HL-60 (cell line): ENCODE data around the gene GABPB1.
"Not testable (repeated sequence)": the region's sequence is repeated elsewhere in the genome, so short reads cannot be mapped to it uniquely, and the experiment has no call there.

Source experiments
- POLR2AphosphoS5 ChIP-seq: IDR thresholded peaks from 2 replicates; pipeline ENCODE4 v1.6.1; 2012; ENCODE audit warnings: low read depth
- SPI1 ChIP-seq: IDR thresholded peaks from 2 replicates; pipeline ENCODE4 v1.6.1; 2012; ENCODE audit warnings: low read depth, mild to moderate bottlenecking, borderline replicate concordance
- TF ChIP-seq, protein P1 (sequence below): IDR thresholded peaks from one replicate; pipeline ENCODE4 v1.5.1; 2011; ENCODE audit warnings: low read length, control low read depth, inconsistent platforms; ENCODE audit not compliant: insufficient read depth
- TF ChIP-seq, protein P2 (sequence below): IDR thresholded peaks from 2 replicates; pipeline ENCODE4 v1.6.1; 2012; ENCODE audit warnings: low read depth; ENCODE audit not compliant: insufficient replicate concordance

DNA sequence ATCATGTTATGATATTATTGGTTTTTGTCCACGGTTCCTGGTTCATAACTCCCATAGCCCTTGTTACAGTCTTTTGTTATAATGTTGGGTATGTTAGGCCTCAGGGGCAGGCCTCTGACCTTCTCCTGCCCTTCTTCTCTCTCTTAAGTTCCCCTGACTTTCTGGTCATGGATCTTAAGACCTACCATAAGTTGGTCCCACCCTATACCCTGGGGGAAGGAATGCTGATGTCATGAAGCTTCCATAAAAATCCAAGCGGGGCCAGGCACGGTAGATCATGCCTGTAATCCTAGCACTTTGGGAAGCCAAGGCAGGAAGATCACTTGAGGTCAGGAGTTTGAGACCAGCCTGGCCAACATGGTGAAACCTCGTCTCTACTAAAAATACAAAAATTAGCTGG, 36.6 kb upstream of the GABPB1 start:
- TF ChIP-seq SPI1, POLR2AphosphoS5: not testable (repeated sequence)
- TF ChIP-seq, protein P1, sequence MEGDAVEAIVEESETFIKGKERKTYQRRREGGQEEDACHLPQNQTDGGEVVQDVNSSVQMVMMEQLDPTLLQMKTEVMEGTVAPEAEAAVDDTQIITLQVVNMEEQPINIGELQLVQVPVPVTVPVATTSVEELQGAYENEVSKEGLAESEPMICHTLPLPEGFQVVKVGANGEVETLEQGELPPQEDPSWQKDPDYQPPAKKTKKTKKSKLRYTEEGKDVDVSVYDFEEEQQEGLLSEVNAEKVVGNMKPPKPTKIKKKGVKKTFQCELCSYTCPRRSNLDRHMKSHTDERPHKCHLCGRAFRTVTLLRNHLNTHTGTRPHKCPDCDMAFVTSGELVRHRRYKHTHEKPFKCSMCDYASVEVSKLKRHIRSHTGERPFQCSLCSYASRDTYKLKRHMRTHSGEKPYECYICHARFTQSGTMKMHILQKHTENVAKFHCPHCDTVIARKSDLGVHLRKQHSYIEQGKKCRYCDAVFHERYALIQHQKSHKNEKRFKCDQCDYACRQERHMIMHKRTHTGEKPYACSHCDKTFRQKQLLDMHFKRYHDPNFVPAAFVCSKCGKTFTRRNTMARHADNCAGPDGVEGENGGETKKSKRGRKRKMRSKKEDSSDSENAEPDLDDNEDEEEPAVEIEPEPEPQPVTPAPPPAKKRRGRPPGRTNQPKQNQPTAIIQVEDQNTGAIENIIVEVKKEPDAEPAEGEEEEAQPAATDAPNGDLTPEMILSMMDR = not testable (repeated sequence)
- TF ChIP-seq, protein P2, sequence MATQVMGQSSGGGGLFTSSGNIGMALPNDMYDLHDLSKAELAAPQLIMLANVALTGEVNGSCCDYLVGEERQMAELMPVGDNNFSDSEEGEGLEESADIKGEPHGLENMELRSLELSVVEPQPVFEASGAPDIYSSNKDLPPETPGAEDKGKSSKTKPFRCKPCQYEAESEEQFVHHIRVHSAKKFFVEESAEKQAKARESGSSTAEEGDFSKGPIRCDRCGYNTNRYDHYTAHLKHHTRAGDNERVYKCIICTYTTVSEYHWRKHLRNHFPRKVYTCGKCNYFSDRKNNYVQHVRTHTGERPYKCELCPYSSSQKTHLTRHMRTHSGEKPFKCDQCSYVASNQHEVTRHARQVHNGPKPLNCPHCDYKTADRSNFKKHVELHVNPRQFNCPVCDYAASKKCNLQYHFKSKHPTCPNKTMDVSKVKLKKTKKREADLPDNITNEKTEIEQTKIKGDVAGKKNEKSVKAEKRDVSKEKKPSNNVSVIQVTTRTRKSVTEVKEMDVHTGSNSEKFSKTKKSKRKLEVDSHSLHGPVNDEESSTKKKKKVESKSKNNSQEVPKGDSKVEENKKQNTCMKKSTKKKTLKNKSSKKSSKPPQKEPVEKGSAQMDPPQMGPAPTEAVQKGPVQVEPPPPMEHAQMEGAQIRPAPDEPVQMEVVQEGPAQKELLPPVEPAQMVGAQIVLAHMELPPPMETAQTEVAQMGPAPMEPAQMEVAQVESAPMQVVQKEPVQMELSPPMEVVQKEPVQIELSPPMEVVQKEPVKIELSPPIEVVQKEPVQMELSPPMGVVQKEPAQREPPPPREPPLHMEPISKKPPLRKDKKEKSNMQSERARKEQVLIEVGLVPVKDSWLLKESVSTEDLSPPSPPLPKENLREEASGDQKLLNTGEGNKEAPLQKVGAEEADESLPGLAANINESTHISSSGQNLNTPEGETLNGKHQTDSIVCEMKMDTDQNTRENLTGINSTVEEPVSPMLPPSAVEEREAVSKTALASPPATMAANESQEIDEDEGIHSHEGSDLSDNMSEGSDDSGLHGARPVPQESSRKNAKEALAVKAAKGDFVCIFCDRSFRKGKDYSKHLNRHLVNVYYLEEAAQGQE = not testable (repeated sequence)
